Adipose tissue (tissue), 3 donors: ENCODE results near the gene RNF149. TPM values are rescaled to one million over a fixed set of nuclear protein-coding genes. Genes with fewer than 3 reads are reported as not detected.

ENCODE experiments used
- H3K27ac ChIP-seq: one replicate; pipeline ENCODE4 v1.5.1; 2013; ENCODE audit warnings: low read depth, low read length
- WGBS, 3 donors: extraction: QIAGEN DNeasy Blood & Tissue Kit; methylation state at CpG; one replicate each; pipeline ENCODE4 v1.1.7; 2013; 5-methylcytosine and 5-hydroxymethylcytosine counted together
- polyA plus RNA-seq, 3 donors: library from polyadenylated mRNA; stranded (reverse); fragments of 200-250 nt; gene quantifications; one replicate each; pipeline ENCODE4 v1.2.3, GENCODE V29; 2013
- donor health status: healthy with polysubstance abuse.
- donor health status: Bipolar disorder and iron deficiency.
- donor health status: healthy.

Gene RNF149
- polyA plus RNA-seq, 3 donors = 21.0 to 41.5 (median 21.8) TPM

DNA sequence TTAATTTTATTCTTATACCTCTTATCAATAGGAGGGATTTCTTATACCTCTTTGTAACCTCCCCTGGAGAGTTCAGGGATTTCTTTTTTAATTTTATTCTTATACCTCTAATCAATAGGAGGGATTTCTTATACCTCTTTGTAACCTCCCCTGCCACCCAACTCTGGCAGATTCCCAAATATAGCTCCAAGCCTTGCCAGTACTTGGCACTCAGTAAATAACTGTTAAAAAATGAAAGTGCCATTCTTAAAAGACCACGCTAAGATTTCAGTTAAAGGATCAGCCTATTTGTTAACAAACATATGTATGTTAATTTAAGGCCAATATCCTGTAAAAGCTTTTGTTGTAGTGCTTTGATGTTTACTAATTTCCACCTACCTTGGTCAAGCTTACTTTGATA is 4.8 kb downstream of the RNF149 start:
- 56 to 94% (median 82%) methylated on average over 1 of the region's 1 CpG for WGBS, 3 donors
- H3K27ac ChIP-seq = no peak overlapping the region

- H3K27ac ChIP-seq = no peak overlapping the region
- WGBS, 3 donors = 66 to 91% (median 84%) methylated on average over 4 of the region's 4 CpGs
These were observed 6.5 kb downstream of the RNF149 start for GRCh38 chr2:101302016-101302415.

DNA sequence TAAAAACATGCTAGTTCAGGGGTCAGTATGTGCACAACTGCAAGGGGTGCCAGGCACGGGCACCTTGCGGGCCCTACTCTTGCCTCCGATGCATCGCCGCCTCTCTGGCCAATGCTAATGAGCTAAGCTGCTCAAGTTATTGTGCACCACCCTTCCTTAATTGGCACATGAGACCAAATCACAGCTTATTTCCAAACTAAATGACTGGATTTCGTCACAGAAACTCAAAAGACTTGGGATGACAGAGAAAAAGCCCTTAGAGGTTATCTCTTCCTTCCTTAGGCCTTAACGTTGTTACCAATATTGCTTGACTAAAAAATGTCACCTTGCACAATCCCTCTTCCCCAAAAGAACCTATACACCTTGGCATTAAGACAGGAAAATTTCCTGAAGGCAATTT is 7.7 kb downstream of the RNF149 start:
- 50 to 80% (median 54%) methylated on average over 7 of the region's 7 CpGs for WGBS, 3 donors

GRCh38 chr2:101300164-101300563 is 8.3 kb downstream of the RNF149 start:
- 91 to 98% (median 93%) methylated on average over 1 of the region's 1 CpG for WGBS, 3 donors
- H3K27ac ChIP-seq = no peak overlapping the region

More for the DNA sequence above, 7.7 kb downstream of the RNF149 start:
- H3K27ac ChIP-seq = no peak overlapping the region

GRCh38 chr2:101299604-101300003 is 8.9 kb downstream of the RNF149 start:
- H3K27ac ChIP-seq = no peak overlapping the region
- 54 to 69% (median 67%) methylated on average over 6 of the region's 6 CpGs for WGBS, 3 donors

GRCh38 chr2:101297383-101297782 is 11.1 kb downstream of the RNF149 start:
- H3K27ac ChIP-seq = no peak overlapping the region
- 81 to 91% (median 89%) methylated on average over 2 of the region's 2 CpGs for WGBS, 3 donors

- 73 to 92% (median 90%) methylated on average over 5 of the region's 5 CpGs for WGBS, 3 donors
- H3K27ac ChIP-seq = no peak overlapping the region
These were observed 12.1 kb downstream of the RNF149 start for GRCh38 chr2:101296371-101296770.

DNA sequence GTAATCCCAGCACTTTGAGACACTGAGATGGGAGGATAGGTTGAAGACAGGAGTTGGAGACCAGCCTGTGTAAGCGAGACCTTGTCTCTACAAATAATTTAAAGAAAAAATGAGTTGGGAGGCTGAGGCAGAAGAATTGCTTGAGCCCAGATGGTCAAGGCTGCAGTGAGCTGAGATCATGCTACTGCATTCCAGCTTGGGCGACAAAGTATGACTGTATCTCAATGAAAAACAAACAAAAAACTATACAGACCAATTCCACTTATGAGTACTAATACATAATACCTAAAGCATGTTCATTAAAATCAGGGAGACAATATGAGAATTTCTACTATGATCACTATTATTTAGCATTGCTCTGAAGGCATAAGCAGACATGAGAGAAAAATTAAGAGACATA is 12.6 kb downstream of the RNF149 start:
- 66 to 87% (median 85%) methylated on average over 2 of the region's 2 CpGs for WGBS, 3 donors
- H3K27ac ChIP-seq = no peak overlapping the region

DNA sequence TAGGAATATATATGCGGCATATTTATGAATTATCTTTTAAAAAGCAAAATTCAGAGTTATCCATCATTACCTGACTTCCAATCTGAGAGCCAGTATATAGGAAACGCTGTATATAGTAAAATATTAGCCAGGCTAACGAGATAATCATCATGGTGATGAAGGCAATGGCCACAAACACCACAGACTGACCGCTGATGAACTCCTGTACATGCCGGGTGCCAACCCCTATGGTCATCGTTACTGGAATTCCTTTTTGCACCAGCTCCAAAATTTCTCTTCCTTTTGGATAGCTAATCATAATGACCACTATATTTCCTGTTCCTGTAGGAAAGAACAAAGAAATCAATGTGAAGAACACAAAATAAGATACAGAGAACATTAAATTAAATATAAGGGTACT is 13.6 kb downstream of the RNF149 start:
- 82 to 90% (median 89%) methylated on average over 6 of the region's 6 CpGs for WGBS, 3 donors
- no peak overlapping the region for H3K27ac ChIP-seq

- no peak overlapping the region for H3K27ac ChIP-seq
- 92 to 99% (median 96%) methylated on average over 2 of the region's 2 CpGs for WGBS, 3 donors
These were observed 15.0 kb downstream of the RNF149 start for GRCh38 chr2:101293544-101293943.

GRCh38 chr2:101291973-101292372 is 16.5 kb downstream of the RNF149 start:
- WGBS, 3 donors = 92 to 96% (median 96%) methylated on average over 3 of the region's 3 CpGs
- no peak overlapping the region for H3K27ac ChIP-seq

- no peak overlapping the region for H3K27ac ChIP-seq
These were observed 17.8 kb downstream of the RNF149 start for GRCh38 chr2:101290711-101291110.

DNA sequence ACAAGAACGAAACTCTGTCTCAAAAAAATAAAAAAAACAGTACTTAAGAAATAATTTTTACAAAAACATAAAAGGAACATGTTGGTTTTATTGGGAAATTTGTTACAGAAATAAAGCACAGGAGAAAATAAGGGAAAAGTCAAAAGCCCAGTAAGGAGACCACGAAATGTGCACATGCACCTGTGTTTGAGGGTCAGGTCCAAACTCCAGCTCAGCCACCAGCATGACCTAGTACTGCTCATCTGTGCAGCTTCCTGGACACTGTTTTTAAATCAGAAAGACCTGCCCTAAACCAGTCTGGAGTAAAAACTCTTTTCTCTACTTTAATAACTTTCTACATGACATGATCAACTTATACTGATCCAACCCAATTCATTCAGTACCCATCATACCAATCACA is 21.2 kb downstream of the RNF149 start:
- 95 to 97% (median 96%) methylated on average over 2 of the region's 2 CpGs for WGBS, 3 donors
- H3K27ac ChIP-seq = no peak overlapping the region

DNA sequence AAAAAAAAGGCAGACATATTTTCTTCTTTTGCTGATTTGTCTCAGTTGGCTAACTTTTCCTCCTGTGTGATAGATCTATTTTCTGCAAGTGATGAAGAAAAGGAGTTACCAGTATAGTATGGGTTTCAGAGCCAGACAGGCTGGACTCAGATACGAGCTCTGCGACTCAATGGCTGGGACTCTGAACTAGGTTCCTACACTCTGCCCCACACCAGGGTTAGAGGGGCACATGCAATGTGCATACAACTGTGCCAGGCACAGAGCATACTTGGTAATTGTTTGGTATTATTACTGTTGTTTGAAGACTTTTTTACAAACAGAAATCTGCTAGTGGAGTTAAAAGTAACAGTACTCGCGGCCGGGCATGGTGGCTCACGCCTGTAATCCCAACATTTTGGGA is 21.8 kb downstream of the RNF149 start:
- no peak overlapping the region for H3K27ac ChIP-seq
- WGBS, 3 donors = 96 to 98% (median 97%) methylated on average over 6 of the region's 6 CpGs

GRCh38 chr2:101282980-101283379 is 25.5 kb downstream of the RNF149 start:
- WGBS, 3 donors = 92 to 96% (median 95%) methylated on average over 3 of the region's 3 CpGs
- no peak overlapping the region for H3K27ac ChIP-seq

DNA sequence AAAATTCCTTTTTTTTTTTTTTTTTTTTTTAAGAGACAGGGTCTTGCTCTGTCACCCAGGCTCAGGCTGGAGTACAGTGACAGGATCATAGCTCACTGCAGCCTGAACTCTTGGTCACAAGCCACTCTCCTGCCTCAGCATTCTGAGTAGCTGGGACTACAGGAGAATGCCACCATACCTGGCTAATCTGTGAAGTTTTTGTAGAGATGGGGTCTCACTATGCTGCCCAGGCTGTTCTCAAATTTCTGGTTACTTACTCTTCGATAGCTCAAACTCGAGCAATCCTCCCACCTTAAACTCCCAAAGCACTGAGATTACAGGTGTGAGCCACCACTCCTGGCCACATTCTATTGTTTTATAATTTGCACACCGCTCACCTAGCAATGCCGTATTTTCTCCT is 27.0 kb downstream of the RNF149 start:
- no peak overlapping the region for H3K27ac ChIP-seq
- WGBS, 3 donors = 93 to 98% (median 95%) methylated on average over 4 of the region's 4 CpGs

DNA sequence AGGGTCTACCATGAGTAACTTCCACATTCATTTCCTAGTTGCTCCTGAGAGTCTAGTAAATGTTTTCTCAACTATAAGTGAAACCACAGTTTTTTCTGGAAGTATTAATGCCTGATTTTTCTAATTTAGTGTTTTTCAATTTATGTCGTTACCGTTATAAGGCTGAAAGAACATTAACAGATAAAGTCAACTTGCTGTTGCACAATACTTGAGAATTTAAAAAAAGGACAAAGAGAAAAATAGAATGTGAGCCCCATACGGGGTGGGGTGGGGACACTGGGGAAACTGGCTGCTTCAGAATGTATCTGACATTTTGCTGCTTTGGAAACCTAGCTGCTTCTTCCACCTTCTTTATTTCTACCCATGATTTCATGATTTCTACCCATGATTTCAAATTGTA is 29.6 kb downstream of the RNF149 start:
- whole genome bisulfite sequencing, 3 donors = 75 to 87% (median 80%) methylated on average over 3 of the region's 3 CpGs
- no peak overlapping the region for H3K27ac ChIP-seq

GRCh38 chr2:101277111-101277510 is 31.4 kb downstream of the RNF149 start:
- 50 to 94% (median 88%) methylated on average over 7 of the region's 7 CpGs for WGBS, 3 donors
- H3K27ac ChIP-seq = no peak overlapping the region

GRCh38 chr2:101274142-101274541 is 34.4 kb downstream of the RNF149 start:
- no peak overlapping the region for H3K27ac ChIP-seq
- 78 to 94% (median 93%) methylated on average over 5 of the region's 5 CpGs for WGBS, 3 donors

GRCh38 chr2:101273056-101273455 is 35.4 kb downstream of the RNF149 start:
- 77 to 91% (median 83%) methylated on average over 8 of the region's 8 CpGs for WGBS, 3 donors
- H3K27ac ChIP-seq = no peak overlapping the region
